Measurements from ENCODE around the gene TSPAN9. TPM values are rescaled to one million over a fixed set of nuclear protein-coding genes. Genes with fewer than 3 reads are reported as not detected.

TSPAN9 gene
- total RNA-seq, 1 donor = 76.0 TPM

DNA sequence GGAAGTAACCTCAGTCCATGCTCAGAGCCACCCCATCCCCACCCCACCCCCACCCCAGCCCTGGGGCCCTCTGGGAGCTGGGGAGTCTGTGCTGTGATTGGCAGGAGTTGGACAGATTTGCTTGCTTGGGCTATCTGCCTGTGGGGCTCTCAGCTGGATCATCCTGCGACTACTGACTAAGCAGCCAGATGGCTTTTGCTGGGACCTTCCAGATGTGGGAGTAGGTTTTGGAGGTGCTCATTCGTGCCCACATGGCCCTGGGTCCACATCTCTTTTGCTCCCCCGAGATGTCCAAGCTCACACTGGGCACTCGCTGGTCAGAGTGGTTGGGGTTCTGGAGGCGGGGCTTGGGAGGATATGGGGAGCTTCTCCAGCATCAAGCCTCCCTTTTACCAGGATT lies 138.9 kb downstream of the TSPAN9 start:
- H3K4me3 ChIP-seq (ENCODE audit: low read depth, low read length) = no peak overlapping the region
- no peak for DNase-seq (ENCODE audit: low read depth)
- TF ChIP-seq CTCF (IDR thresholded peaks at IDR 0.05; ENCODE audit: insufficient read depth, low read depth, low read length) = no peak

GRCh38 chr12:3216726-3217682 lies 139.8 kb downstream of the TSPAN9 start:
- TF ChIP-seq CTCF (IDR thresholded peaks at IDR 0.05; ENCODE audit: insufficient read depth, low read depth, low read length) = no peak
- H3K4me3 ChIP-seq (ENCODE audit: low read depth, low read length) = no peak overlapping the region
- DNase-seq (ENCODE audit: low read depth) = peak; percentile 86

- no peak overlapping the region for H3K4me3 ChIP-seq (ENCODE audit: low read depth, low read length)
- no peak for TF ChIP-seq CTCF (IDR thresholded peaks at IDR 0.05; ENCODE audit: insufficient read depth, low read depth, low read length)
- no peak for DNase-seq (ENCODE audit: low read depth)
Measured at GRCh38 chr12:3217683-3218079, 140.5 kb downstream of the TSPAN9 start.

- no peak overlapping the region for H3K4me3 ChIP-seq (ENCODE audit: low read depth, low read length)
- TF ChIP-seq CTCF (IDR thresholded peaks at IDR 0.05; ENCODE audit: insufficient read depth, low read depth, low read length) = peak; percentile 17
- peak; percentile 84 for DNase-seq (ENCODE audit: low read depth)
Measured at GRCh38 chr12:3218228-3219171, 141.3 kb downstream of the TSPAN9 start.

- no peak for TF ChIP-seq CTCF (IDR thresholded peaks at IDR 0.05; ENCODE audit: insufficient read depth, low read depth, low read length)
- no peak for DNase-seq (ENCODE audit: low read depth)
- no peak overlapping the region for H3K4me3 ChIP-seq (ENCODE audit: low read depth, low read length)
Measured at GRCh38 chr12:3219233-3219632, 142.1 kb downstream of the TSPAN9 start.

DNA sequence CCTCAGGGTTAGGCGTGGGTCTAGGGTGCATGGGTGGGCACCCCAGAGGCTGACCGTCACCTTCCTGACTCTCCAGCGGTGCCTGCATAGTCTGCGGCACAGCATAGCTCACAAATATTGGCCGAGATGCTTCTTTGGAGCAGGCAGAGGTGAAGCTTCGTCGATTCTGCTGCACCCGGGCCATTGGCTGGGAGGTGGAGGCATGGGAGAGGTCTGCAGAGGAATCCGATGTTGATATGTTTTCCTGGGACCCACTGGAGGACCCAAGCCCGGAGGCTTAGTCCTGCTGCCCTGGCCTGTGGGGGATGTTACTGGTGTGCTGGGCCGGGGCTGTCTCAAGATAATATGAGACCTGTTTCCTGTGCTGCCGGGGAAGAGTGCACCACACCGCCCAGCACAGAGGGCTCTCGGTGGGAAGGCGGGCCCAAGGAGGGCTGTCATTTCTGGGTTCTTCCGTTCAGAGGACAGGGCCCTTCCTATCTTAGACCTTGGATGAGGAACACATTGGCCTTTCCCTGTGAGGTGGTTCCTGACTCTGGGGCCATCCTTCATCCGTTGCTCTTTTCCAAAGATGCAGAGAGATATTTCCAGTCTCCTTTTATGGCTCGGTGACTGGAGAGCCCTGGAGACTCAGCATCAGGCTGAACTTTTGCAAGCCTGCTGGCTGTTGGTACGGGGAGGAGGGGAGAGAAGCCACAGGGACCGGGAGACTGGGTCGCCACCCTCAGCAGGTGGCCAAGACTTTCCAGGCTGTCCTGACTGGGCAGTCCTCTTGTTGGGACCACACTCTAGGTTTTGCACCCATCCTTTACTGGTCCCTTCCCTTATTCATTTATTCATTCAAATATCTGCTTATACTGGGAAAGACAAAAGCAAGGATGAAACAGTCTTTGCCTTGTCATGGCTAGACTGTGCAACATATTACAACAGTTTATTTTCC lies 143.5 kb downstream of the TSPAN9 start:
- no peak for DNase-seq (ENCODE audit: low read depth)
- H3K4me3 ChIP-seq (ENCODE audit: low read depth, low read length) = no peak overlapping the region
- no peak for TF ChIP-seq CTCF (IDR thresholded peaks at IDR 0.05; ENCODE audit: insufficient read depth, low read depth, low read length)

Data from fibroblast of villous mesenchyme (primary cell).